Activated CD4-positive, alpha-beta memory T cell treated with anti-CD3 and anti-CD28 coated beads, Interleukin-2, amount 10 ng/mL, durations not matched to agents 7 days and 5 days (primary cell): Measurements from ENCODE around the gene AQP9. TPM values are rescaled to one million over a fixed set of nuclear protein-coding genes. Genes with fewer than 3 reads are reported as not detected.

Experiments used
- CTCF ChIA-PET: fragments of 350-600 bp; sonication (Branson Sonifier 250); formaldehyde crosslinking; loops from one replicate; lab custom pipeline; 2021; ENCODE audit warnings: antibody characterized with exemption, inconsistent platforms; lab: Charles Lee
- POLR2A ChIA-PET: fragments of 350-600 bp; sonication (Branson Sonifier 250); formaldehyde crosslinking; loops from one replicate; lab custom pipeline; 2021; ENCODE audit warnings: antibody characterized with exemption; lab: Charles Lee
- DNase-seq: peaks from one replicate; pipeline ENCODE4 v3.0.0-alpha.2; 2020
- H3K27ac Mint-ChIP-seq: one replicate; pipeline ENCODE4 v1.8.0; 2021; ENCODE audit warnings: mild to moderate bottlenecking, mixed read lengths
- H3K27me3 Mint-ChIP-seq: one replicate; pipeline ENCODE4 v1.8.0; 2021; ENCODE audit warnings: mixed read lengths
- H3K36me3 Mint-ChIP-seq: one replicate; pipeline ENCODE4 v1.8.0; 2021; ENCODE audit warnings: low read depth, mixed read lengths
- H3K4me1 Mint-ChIP-seq: one replicate; pipeline ENCODE4 v1.8.0; 2021; ENCODE audit warnings: mixed read lengths
- H3K4me3 Mint-ChIP-seq: one replicate; pipeline ENCODE4 v1.8.0; 2021; ENCODE audit warnings: mild to moderate bottlenecking, mixed read lengths
- H3K9me3 Mint-ChIP-seq: one replicate; pipeline ENCODE4 v1.8.0; 2021; ENCODE audit warnings: mixed read lengths
- total RNA-seq, 2 experiments: library from RNA; stranded (reverse); gene quantifications; one replicate each; pipeline ENCODE4 v1.2.3, GENCODE V29; 2021

The AQP9 gene
- total RNA-seq, 2 experiments from 2014 or later = not detected

DNA sequence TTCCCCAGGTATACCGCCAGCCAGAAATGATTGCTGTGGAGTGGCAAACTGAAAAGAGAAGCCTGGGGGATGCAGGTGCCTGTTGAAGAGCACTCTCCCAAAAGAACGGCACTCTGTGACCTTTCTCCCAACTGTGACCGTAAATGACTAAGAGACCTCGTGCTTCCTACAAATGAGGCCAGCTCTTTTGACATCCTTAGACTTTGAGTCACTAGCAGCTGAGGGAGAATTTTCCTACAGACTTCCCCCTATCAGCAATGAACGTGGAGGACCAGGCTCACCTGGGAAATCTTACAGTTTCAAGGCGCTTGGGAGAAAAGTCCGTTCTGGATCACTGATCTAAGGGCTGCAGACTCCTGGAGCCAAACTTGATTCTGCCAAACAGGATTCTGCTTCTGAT lies 8.6 kb downstream of the AQP9 start:
- ChIA-PET POLR2A (no interaction called here), CTCF (no interaction called here)
- no peak overlapping the region for H3K4me3 Mint-ChIP-seq

DNA sequence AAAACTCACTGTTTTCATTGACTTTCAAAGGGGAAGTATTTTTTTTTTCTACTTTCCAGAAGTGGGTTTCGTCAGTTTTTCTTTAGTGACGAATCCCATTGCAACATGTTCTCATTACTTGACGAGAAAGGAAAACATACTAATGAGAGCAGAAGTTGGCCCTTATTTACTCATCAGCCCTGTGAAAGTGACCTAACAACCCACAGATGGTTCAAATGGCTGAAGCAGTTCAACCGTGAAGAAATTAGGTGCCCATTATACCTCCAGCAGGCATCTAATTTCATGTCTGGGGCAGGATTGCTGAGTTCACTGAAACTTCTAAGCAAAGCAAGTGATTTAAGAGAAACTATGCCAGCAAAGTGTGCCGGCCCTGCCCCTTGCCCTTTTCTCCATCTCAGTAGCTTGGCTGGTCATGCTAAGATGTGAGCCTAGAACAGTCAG lies 9.0 kb downstream of the AQP9 start:
- Mint-ChIP-seq H3K27ac (no peak overlapping the region), H3K9me3 (no peaks in the 10 kb centered on the region), H3K4me1 (no peaks in the 10 kb centered on the region), H3K4me3 (no peak overlapping the region), H3K36me3 (no peaks in the 10 kb centered on the region), H3K27me3 (peaks cover 12% of the 10 kb centered on the region)
- ChIA-PET POLR2A (no interaction called here), CTCF (no interaction called here)
- no peak for DNase-seq

More for the DNA sequence above, 8.6 kb downstream of the AQP9 start:
- H3K4me1 Mint-ChIP-seq = no peaks in the 10 kb centered on the region
- no peak for DNase-seq
- peaks cover 13% of the 10 kb centered on the region for H3K27me3 Mint-ChIP-seq
- H3K27ac Mint-ChIP-seq = no peak overlapping the region
- H3K9me3 Mint-ChIP-seq = no peaks in the 10 kb centered on the region
- H3K36me3 Mint-ChIP-seq = no peaks in the 10 kb centered on the region

DNA sequence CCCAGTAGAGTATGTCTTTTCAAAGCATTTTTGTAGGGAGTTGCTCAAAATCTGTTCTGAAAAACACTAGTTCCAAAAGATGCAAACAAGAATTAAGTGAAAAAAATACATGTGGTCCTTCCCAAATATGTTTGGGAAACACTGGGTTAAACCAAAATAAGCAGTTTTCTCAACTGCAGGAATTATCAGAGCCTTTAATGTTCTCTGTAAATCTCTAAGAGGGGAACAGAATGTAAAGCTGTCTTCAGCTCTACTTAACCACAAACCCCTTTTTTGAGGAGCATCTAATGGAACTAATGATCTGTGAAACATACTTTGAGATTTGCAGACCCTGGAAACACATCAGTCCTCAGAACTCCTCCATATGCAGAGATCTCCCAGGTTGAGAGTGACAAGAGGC lies 9.9 kb downstream of the AQP9 start:
- POLR2A ChIA-PET = no interaction called here
- H3K27ac Mint-ChIP-seq = no peak overlapping the region
- DNase-seq = no peak
- H3K4me1 Mint-ChIP-seq = no peaks in the 10 kb centered on the region
- no peak overlapping the region for H3K4me3 Mint-ChIP-seq
- peaks cover 9% of the 10 kb centered on the region for H3K27me3 Mint-ChIP-seq
- CTCF ChIA-PET = interaction anchor here (1.0 kb wide), 1 partner anchor 397 kb away, joined by 6 read pairs; no protein-coding TSS in a partner anchor
- H3K9me3 Mint-ChIP-seq = no peaks in the 10 kb centered on the region
- no peaks in the 10 kb centered on the region for H3K36me3 Mint-ChIP-seq

DNA sequence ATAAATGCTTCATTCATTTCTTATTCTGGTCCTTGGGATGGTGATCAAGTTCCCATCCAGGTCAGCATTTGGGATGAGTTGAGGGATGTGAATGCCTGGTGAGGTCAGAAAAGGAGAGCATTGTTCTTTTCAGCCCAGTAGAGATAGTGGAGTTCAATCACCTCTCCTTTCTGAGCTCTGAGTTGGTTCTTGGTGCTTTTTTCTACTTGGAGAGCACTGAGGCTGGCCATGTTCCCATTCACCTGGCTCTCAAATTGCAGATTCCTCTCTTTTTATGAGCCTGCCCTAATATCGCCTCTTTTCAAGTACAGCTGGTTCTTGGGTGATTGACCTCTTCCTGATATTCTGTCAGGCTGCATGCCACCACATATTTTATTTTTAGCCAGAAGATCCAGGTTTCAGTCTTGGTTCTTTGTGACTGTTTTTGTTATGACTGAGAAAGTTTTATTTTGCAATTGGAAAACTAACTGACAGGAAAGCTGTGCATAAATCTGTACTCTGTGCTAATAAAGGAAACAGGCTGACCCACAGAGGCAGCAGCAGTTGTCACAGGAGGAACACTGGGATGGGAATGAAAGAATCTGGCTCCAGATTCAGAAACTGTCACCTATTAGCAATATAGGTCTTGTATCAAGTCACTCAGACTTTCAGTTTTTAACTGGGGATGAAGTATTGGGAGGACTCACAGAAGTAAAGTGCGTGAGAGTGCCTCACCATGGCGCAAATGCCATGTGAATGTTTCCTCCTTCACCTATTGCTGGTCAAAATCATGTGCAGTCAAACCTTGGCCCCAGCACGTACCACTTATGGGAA lies 10.7 kb downstream of the AQP9 start:
- no peak for DNase-seq
- Mint-ChIP-seq H3K9me3 (no peaks in the 10 kb centered on the region), H3K36me3 (no peaks in the 10 kb centered on the region), H3K4me3 (no peak overlapping the region), H3K4me1 (no peaks in the 10 kb centered on the region), H3K27ac (no peak overlapping the region), H3K27me3 (peaks cover 7% of the 10 kb centered on the region)
- POLR2A ChIA-PET = no interaction called here
- CTCF ChIA-PET = interaction anchor here (1.0 kb wide), 1 partner anchor 398 kb away, joined by 6 read pairs; no protein-coding TSS in a partner anchor

DNA sequence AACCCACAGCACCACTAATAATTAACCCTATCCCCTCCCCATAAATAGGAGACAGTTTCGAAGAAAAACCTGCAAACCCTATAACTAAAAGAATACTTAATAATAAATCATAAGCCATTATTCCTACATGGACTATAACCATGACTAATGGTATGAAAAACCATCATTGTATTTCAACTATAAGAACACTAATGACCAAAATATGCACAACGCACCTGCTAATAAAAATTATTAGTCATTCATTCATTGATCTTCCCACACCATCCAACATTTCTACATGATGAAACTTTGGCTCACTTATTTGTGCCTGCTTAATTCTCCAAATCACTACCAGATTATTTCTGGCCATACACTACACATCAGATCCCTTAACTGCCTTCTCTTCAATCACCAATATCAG lies 16.6 kb downstream of the AQP9 start:
- Mint-ChIP-seq H3K27ac (no peak overlapping the region), H3K4me1 (no peaks in the 10 kb centered on the region), H3K4me3 (no peak overlapping the region), H3K36me3 (no peaks in the 10 kb centered on the region), H3K27me3 (peaks cover 9% of the 10 kb centered on the region), H3K9me3 (no peaks in the 10 kb centered on the region)
- POLR2A ChIA-PET = no interaction called here
- DNase-seq = no peak
- CTCF ChIA-PET = no interaction called here

DNA sequence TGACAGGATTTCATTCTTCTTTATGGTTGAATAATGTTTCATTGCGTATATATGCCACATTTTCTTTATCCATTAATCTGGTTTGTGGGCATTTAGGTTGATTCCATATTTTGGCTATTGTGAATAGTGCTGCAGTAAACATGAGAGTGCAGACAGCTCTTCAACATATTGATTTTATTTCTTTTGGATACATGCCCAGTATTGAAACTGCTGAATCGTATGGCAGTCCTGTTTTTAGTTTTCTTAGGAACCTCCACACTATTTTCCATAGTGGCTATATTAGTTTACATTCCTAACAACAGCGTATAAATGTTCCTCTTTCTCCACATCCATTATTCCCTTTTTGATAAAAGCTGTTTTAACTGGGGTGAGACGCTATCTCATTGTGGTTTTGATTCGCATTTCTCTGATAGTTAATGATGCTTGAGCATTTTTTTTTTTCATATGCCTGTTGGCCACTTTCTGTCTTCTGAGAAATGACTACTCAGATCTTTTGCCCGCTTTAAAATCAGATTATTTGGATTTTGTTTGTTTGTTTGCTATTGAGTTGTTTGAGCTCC lies 21.7 kb downstream of the AQP9 start:
- ChIA-PET CTCF (no interaction called here), POLR2A (no interaction called here)
- no peaks in the 10 kb centered on the region for H3K9me3 Mint-ChIP-seq
- DNase-seq = no peak
- no peaks in the 10 kb centered on the region for H3K4me1 Mint-ChIP-seq
- H3K4me3 Mint-ChIP-seq = no peak overlapping the region
- H3K27me3 Mint-ChIP-seq = peaks cover 34% of the 10 kb centered on the region
- H3K27ac Mint-ChIP-seq = no peak overlapping the region
- H3K36me3 Mint-ChIP-seq = no peaks in the 10 kb centered on the region

DNA sequence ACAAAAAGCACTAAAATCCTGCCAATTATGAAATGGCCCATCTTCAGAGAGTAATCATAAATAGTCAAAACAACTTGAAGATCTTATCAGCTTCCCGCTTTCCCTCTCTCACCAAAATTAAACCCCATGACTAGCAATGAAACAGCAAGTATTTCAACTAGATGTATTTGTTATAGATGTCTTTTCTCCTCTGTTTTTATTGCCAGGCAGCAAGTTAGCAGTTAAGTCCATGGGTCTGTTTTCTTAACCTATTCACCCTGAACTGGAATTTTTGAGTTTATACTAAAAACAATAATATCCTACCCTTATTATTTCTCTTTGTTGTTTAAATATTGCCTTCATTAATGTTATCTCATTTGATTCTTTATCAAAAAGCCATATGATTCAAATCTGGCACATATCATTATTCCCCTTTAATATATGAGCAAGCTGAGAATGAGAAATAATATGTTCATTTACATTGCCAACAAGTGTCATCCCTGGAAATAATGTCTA lies 23.3 kb downstream of the AQP9 start:
- no peak overlapping the region for H3K4me3 Mint-ChIP-seq
- CTCF ChIA-PET = no interaction called here
- POLR2A ChIA-PET = no interaction called here
- DNase-seq = no peak
- H3K27ac Mint-ChIP-seq = no peak overlapping the region
- H3K27me3 Mint-ChIP-seq = peaks cover 41% of the 10 kb centered on the region
- H3K36me3 Mint-ChIP-seq = no peaks in the 10 kb centered on the region
- H3K9me3 Mint-ChIP-seq = no peaks in the 10 kb centered on the region
- no peaks in the 10 kb centered on the region for H3K4me1 Mint-ChIP-seq

DNA sequence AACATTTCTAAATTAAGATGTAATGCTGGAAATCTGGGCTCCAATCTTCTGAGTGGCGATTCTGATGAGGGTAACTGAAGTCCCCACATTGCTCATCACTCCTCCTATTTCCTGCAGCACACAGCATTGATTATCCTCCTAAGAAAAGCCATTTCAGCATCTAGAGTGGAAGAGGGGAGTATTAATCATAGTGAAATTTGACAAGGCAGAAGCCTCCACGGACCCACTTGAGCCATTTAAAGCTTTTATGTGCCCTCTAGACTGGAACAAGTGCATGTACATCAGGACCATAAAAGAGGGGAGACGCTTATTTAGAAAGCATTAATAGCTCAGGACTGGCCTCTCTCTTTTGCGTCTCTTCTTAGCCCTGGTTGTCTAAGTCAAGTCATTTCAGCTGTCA lies 25.8 kb downstream of the AQP9 start:
- ChIA-PET POLR2A (no interaction called here), CTCF (no interaction called here)
- DNase-seq = no peak
- H3K36me3 Mint-ChIP-seq = no peaks in the 10 kb centered on the region
- no peaks in the 10 kb centered on the region for H3K4me1 Mint-ChIP-seq
- H3K27ac Mint-ChIP-seq = no peak overlapping the region
- H3K9me3 Mint-ChIP-seq = no peaks in the 10 kb centered on the region
- H3K27me3 Mint-ChIP-seq = peaks cover 46% of the 10 kb centered on the region
- no peak overlapping the region for H3K4me3 Mint-ChIP-seq

DNA sequence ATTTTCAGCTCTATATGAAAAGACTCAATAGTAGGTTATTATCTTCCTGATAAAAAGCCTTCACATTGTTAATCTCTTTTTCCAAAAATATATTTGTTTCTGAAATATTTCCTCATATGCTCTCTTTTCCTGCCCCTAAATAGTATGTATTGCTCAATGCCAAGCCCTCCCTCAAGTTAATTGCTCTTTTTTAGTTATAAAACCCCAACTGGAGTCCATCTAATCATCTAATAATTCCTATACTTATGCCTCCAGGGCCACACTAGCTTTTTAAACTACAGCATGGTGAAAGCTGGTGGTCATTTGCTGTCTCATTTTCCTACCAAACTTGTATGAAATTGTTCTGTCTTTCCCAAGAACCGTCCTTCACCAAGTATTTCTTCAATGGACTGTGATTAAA lies 26.7 kb downstream of the AQP9 start:
- H3K36me3 Mint-ChIP-seq = no peaks in the 10 kb centered on the region
- DNase-seq = no peak
- ChIA-PET CTCF (no interaction called here), POLR2A (no interaction called here)
- no peak overlapping the region for H3K27ac Mint-ChIP-seq
- no peaks in the 10 kb centered on the region for H3K9me3 Mint-ChIP-seq
- no peak overlapping the region for H3K4me3 Mint-ChIP-seq
- peaks cover 39% of the 10 kb centered on the region for H3K27me3 Mint-ChIP-seq
- H3K4me1 Mint-ChIP-seq = no peaks in the 10 kb centered on the region

DNA sequence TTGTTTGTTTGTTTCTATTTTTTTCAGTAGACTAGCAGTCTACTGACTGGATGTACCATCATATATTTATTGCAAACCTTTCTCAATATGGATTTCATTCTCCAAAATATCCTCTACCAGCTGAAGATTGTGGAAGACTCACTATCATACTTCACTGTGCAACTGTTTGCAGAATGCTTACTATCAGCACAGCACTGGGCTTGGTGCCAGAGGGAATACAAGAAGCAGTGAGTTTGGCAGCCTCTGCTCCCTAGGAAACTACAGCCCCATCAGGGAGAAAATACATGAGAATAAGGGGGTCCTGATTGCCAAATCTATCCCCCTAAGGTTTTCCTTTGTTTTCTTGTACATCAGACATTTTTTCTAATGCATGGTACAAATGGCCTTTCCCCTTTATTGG lies 27.5 kb downstream of the AQP9 start:
- Mint-ChIP-seq H3K4me3 (no peak overlapping the region), H3K36me3 (no peaks in the 10 kb centered on the region), H3K4me1 (no peaks in the 10 kb centered on the region), H3K9me3 (no peaks in the 10 kb centered on the region), H3K27me3 (peaks cover 37% of the 10 kb centered on the region), H3K27ac (no peak overlapping the region)
- POLR2A ChIA-PET = no interaction called here
- CTCF ChIA-PET = interaction anchor here (0.6 kb wide), 1 partner anchor 1452 kb away, joined by 4 read pairs; no protein-coding TSS in a partner anchor
- DNase-seq = no peak

DNA sequence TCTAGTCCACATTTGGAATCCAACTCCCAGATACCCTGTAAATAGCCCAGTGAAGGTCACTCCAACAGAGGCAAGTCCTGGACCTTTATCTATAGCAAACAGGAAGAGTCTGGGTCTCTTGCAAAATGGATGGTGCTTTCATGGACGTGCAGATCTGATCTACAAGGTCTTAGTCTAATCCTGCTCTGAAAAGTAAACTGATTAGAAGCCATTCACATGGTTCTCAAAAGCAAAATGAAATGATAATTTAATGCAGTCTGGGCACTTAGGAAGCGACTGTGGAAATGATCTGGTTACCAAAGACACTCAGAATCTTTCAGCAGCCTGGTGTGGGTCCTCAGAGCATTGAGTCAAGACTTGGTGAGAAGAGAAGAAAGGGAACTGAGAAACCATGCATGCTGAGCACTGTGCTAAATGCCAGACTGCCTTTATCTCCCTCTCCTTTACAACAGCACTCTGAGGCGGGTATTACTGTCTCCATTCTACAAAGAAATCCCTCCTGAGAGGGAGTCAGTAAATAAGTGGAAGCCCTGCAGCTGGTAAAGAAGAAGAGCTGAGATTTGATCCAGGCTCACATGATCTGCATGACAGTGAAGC lies 29.0 kb downstream of the AQP9 start:
- H3K4me3 Mint-ChIP-seq = no peak overlapping the region
- no peak for DNase-seq
- H3K36me3 Mint-ChIP-seq = no peaks in the 10 kb centered on the region
- H3K27ac Mint-ChIP-seq = no peak overlapping the region
- CTCF ChIA-PET = no interaction called here
- H3K4me1 Mint-ChIP-seq = no peaks in the 10 kb centered on the region
- peaks cover 28% of the 10 kb centered on the region for H3K27me3 Mint-ChIP-seq
- H3K9me3 Mint-ChIP-seq = no peaks in the 10 kb centered on the region
- POLR2A ChIA-PET = no interaction called here

DNA sequence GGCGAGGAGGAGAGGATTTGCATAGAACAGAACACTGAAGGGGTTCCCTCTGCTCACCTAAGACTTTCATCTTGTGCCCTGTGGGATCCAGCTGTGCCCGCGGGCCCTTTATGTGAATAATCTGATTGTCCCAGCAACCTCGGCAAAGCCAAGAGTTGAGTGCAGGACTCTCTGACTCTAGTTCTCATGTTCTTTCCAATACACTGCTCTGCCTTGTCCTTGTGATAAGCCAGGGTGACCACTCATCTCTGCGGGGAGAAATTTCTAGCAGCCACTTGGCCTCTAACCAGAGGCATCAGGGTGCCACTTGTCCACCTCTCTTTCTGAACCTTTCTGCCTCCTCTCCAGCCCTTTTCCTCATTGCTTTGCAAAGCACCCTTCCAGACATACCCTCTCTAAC lies 31.8 kb downstream of the AQP9 start:
- no peak for DNase-seq
- ChIA-PET CTCF (no interaction called here), POLR2A (no interaction called here)
- no peak overlapping the region for H3K27ac Mint-ChIP-seq
- no peak overlapping the region for H3K4me3 Mint-ChIP-seq
- H3K4me1 Mint-ChIP-seq = no peaks in the 10 kb centered on the region
- H3K9me3 Mint-ChIP-seq = no peaks in the 10 kb centered on the region
- H3K36me3 Mint-ChIP-seq = no peaks in the 10 kb centered on the region
- H3K27me3 Mint-ChIP-seq = peaks cover 18% of the 10 kb centered on the region

DNA sequence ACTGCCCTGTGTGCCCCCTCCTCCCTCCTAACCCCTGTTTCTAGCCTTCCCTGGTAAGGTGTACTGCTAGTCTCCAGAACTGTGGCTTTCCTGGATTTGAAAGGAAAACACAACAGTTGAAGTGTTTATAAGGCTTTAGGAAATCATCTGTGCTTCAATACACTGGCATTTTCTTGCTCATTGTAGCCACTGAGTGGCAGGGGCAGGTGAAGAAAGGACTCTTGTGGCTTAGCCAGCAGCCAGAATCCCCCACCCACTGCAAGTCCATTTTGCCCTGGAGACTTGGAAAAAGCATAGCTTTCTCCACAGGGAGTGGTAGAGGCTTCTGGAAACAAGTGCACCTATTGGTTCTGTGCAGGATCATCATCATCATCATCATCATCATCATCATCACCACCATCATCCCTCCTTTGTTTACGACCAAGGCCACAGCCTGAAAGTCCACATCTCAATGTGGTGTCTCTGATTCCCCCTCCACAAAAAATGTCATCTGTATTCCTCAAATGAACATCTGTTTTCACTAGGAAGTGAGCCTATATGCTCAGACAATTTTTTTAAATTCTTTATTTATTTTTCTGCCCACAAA lies 33.4 kb downstream of the AQP9 start:
- no peaks in the 10 kb centered on the region for H3K9me3 Mint-ChIP-seq
- H3K4me3 Mint-ChIP-seq = no peak overlapping the region
- CTCF ChIA-PET = no interaction called here
- H3K4me1 Mint-ChIP-seq = no peaks in the 10 kb centered on the region
- POLR2A ChIA-PET = no interaction called here
- no peak for DNase-seq
- H3K27ac Mint-ChIP-seq = no peak overlapping the region
- H3K27me3 Mint-ChIP-seq = peaks cover 12% of the 10 kb centered on the region
- H3K36me3 Mint-ChIP-seq = no peaks in the 10 kb centered on the region
